ENCODE measurements around the gene CDH13.

CDH13 gene

GRCh38 chr16:83185902-83186301, 559.1 kb downstream of the CDH13 start:
- no peak for DNase-seq (ENCODE audit: low read depth in 2 of 2)

GRCh38 chr16:83187405-83187804, 560.6 kb downstream of the CDH13 start:
- DNase-seq (ENCODE audit: low read depth in 2 of 2): no peak

GRCh38 chr16:83196796-83197195, 570.0 kb downstream of the CDH13 start:
- no peak for DNase-seq (ENCODE audit: low read depth in 2 of 2)

GRCh38 chr16:83197450-83197849, 570.7 kb downstream of the CDH13 start:
- DNase-seq (ENCODE audit: low read depth in 2 of 2): no peak

- DNase-seq (ENCODE audit: low read depth in 2 of 2): no peak
Observed at GRCh38 chr16:83198977-83199376, 572.2 kb downstream of the CDH13 start.

GRCh38 chr16:83200005-83200779, 573.4 kb downstream of the CDH13 start:
- DNase-seq (ENCODE audit: low read depth in 2 of 2): no peak

GRCh38 chr16:83201748-83202147, 575.0 kb downstream of the CDH13 start:
- no peak for DNase-seq (ENCODE audit: low read depth in 2 of 2)

GRCh38 chr16:83205896-83206295, 579.1 kb downstream of the CDH13 start:
- no peak for DNase-seq (ENCODE audit: low read depth in 2 of 2)

- DNase-seq (ENCODE audit: low read depth in 2 of 2): no peak
Observed at GRCh38 chr16:83206426-83206825, 579.7 kb downstream of the CDH13 start.

- no peak for DNase-seq (ENCODE audit: low read depth in 2 of 2)
Observed at GRCh38 chr16:83211711-83212110, 584.9 kb downstream of the CDH13 start.

GRCh38 chr16:83212301-83212841, 585.6 kb downstream of the CDH13 start:
- DNase-seq (ENCODE audit: low read depth in 2 of 2): no peak

GRCh38 chr16:83214671-83215070, 587.9 kb downstream of the CDH13 start:
- no peak for DNase-seq (ENCODE audit: low read depth in 2 of 2)

- DNase-seq (ENCODE audit: low read depth in 2 of 2): no peak
Observed at GRCh38 chr16:83215406-83216001, 588.7 kb downstream of the CDH13 start.

GRCh38 chr16:83219285-83219684, 592.5 kb downstream of the CDH13 start:
- no peak for DNase-seq (ENCODE audit: low read depth in 2 of 2)

GRCh38 chr16:83220066-83220465, 593.3 kb downstream of the CDH13 start:
- DNase-seq (ENCODE audit: low read depth in 2 of 2): no peak

GRCh38 chr16:83224642-83225041, 597.9 kb downstream of the CDH13 start:
- no peak for DNase-seq (ENCODE audit: low read depth in 2 of 2)

- DNase-seq (ENCODE audit: low read depth in 2 of 2): no peak
Observed at GRCh38 chr16:83227336-83227735, 600.6 kb downstream of the CDH13 start.

GRCh38 chr16:83231729-83232128, 605.0 kb downstream of the CDH13 start:
- DNase-seq (ENCODE audit: low read depth in 2 of 2): no peak

- DNase-seq (ENCODE audit: low read depth in 2 of 2): no peak
Observed at GRCh38 chr16:83233153-83233552, 606.4 kb downstream of the CDH13 start.

- DNase-seq (ENCODE audit: low read depth in 2 of 2): no peak
Observed at GRCh38 chr16:83238949-83239691, 612.4 kb downstream of the CDH13 start.

GRCh38 chr16:83244057-83244456, 617.3 kb downstream of the CDH13 start:
- no peak for DNase-seq (ENCODE audit: low read depth in 2 of 2)

- no peak for DNase-seq (ENCODE audit: low read depth in 2 of 2)
Observed at GRCh38 chr16:83245061-83245460, 618.3 kb downstream of the CDH13 start.

All from activated CD8-positive, alpha-beta memory T cell treated with anti-CD3 and anti-CD28 coated beads for 4 hours (primary cell).